RWPE1 (cell line): ENCODE measurements around the gene ADAMTS10.
"Not testable (repeated sequence)": the region's sequence is repeated elsewhere in the genome, so short reads cannot be mapped to it uniquely, and the experiment has no call there.

Experiments
- CTCF ChIA-PET: fragments of 350-600 bp; sonication (Branson Sonifier 250); formaldehyde crosslinking; extraction: SDS; loops from one replicate; lab custom pipeline; 2021; lab: Yijun Ruan, JAX
- POLR2A ChIA-PET: fragments of 400-600 bp; formaldehyde crosslinking; extraction: SDS; loops from one replicate; lab custom pipeline; 2020; ENCODE audit warnings: antibody characterized with exemption; ENCODE audit not compliant: low non-redundant PET; lab: Yijun Ruan, JAX
- DNase-seq: peaks from one replicate; pipeline ENCODE4 v3.0.0; 2012; ENCODE audit warnings: low spot score
- H3K27ac ChIP-seq: fragments of 450-650 bp; 2 replicates; pipeline ENCODE4 v1.5.1; 2017
- CTCF ChIP-seq: fragments of 450-650 bp; conservative IDR thresholded peaks from 2 replicates; pipeline ENCODE4 v1.5.1; 2017; ENCODE audit warnings: low read depth, mild to moderate bottlenecking

Gene ADAMTS10

DNA sequence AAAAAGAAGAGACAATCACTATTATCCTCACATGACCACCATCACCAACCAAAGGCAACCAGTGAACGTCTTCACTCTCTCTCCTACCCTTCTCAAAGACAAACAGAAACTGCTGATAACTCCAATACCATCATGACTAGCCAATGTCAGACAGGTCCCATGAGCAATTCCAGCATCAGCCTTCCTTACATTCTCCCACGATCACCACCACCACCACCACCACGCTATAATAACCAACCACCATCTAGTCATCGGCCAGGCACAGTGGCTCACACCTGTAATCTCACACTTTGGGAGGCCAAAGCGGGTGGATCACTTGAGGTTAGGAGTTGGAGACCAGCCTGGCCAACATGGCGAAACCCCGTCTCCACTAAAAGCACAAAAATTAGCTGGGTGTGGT is 37.2 kb downstream of the ADAMTS10 start:
- H3K27ac ChIP-seq, result no peak overlapping the region
- POLR2A ChIA-PET, result no interaction called here
- no peak for TF ChIP-seq CTCF
- CTCF ChIA-PET, result no interaction called here
- DNase-seq, result no peak

DNA sequence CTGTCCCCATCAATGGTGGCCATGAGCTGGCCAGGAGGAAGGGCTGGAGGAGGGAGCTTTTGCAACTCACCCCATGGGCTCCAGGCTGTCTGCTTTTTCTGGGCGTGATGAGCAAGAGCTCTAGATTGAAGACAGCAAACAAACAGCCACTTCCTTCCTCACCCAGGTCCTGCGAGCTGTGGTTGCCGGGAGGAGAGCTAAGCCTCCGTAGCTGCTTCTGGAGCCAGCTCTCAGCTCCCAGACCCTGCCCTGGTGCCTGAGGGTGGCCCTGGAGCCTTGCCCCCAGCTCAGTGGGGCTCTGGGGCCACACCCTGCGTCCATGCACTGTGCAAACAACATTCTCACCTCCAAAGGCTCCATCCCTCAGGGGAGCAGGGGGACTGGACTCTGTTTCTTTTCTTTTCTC is 39.5 kb downstream of the ADAMTS10 start:
- TF ChIP-seq CTCF, result no peak
- H3K27ac ChIP-seq, result no peak overlapping the region
- CTCF ChIA-PET, result interaction anchor here (0.6 kb wide), 1 partner anchor 10 kb away, joined by 5 read pairs; no protein-coding TSS in a partner anchor
- DNase-seq, result no peak
- POLR2A ChIA-PET, result no interaction called here

GRCh38 chr19:8569066-8569771 is 41.3 kb downstream of the ADAMTS10 start:
- no peak overlapping the region for H3K27ac ChIP-seq
- ChIA-PET POLR2A (no interaction called here), CTCF (interaction anchor here (1.5 kb wide), 1 partner anchor 9 kb away, joined by 10 read pairs; no protein-coding TSS in a partner anchor)
- no peak for TF ChIP-seq CTCF
- DNase-seq, result peak; percentile 42

DNA sequence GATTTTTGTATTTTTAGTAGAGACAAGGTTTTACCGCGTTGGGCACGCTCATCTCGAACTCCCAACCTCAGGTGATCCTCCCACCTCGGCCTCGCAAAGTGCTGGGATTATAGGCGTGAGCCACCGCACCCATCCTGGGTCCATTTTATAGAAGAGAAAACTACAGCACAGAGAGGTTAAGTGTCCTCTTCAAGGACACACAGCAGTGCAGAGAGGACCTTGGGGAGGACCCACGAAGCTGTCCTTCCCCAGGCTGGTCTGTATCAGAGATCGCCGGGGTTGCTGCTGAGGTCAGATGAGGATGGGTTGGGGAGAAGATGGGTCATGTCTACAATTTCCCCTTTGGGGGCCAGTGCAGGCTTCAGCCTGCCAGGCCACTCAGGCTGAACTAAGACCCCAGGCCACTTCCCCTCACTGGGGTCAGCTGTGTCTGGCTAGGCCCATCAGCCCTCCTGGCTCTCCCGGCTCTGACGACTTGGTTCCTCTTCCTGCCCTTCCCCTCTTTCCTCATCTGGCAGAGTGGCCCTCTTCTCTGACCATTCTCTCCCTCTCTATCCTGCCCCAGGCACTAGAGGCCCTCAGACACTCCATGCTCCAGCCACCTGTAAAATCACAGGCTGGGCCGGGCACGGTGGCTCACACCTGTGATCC is 42.9 kb downstream of the ADAMTS10 start:
- DNase-seq, result no peak
- CTCF ChIA-PET, result interaction anchor here (0.8 kb wide), 1 partner anchor 11 kb away, joined by 3 read pairs; no protein-coding TSS in a partner anchor
- no peak for TF ChIP-seq CTCF
- POLR2A ChIA-PET, result no interaction called here
- H3K27ac ChIP-seq, result no peak overlapping the region

DNA sequence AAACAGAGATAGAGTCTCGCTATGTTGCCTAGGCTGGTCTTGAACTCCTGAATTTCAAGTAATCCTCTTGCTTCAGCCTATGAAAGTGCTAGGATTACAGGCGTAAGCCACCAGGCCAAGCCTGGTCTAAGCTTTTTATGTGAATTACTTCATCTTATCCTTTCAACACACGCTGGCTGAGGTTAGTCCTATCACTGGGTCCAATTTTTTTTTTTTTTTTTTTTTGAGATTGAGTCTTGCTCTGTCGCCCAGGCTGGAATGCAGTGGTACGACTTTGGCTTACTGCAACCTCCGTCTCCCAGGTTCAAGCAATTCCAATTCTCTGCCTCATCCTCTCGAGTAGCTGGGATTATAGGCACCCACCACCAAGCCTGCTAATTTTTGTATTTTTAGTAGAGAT is 43.7 kb downstream of the ADAMTS10 start:
- ChIA-PET CTCF (interaction anchor here (0.8 to 0.9 kb wide), 2 partner anchors 12 to 19 kb away, joined by 3 read pairs; no protein-coding TSS in a partner anchor), POLR2A (no interaction called here)
- no peak for DNase-seq
- no peak for TF ChIP-seq CTCF
- H3K27ac ChIP-seq, result no peak overlapping the region

DNA sequence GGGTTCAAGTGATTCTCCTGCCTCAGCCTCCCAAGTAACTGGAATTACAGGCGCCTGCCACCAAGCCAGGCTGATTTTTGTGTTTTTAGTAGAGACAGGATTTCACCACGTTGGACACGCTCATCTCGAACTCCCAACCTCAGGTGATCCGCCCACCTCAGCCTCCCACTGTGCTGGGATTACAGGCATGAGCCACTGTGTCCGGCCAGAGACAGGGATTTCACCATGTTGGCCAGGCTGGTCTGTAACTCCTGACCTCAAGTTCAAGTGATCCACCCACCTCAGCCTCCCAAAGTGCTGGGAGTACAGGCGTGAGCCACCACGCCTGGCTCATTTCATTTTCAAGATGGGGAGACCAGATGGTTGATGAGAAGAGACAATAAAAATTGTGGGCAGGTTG is 45.6 kb downstream of the ADAMTS10 start:
- H3K27ac ChIP-seq, POLR2A ChIA-PET, DNase-seq: not testable (repeated sequence)
- CTCF ChIA-PET, result interaction anchor here (0.6 kb wide), 1 partner anchor 16 kb away, joined by 3 read pairs; no protein-coding TSS in a partner anchor
